NCI-H2227 (cell line): ENCODE results near the gene CCT6A.
"Not testable (repeated sequence)": the region's sequence is repeated elsewhere in the genome, so short reads cannot be mapped to it uniquely, and the experiment has no call there.

Experiments used
- DNase-seq: peaks from one replicate; lab custom pipeline; 2025; ENCODE audit not compliant: unreplicated experiment; lab: John Stamatoyannopoulos, UW

CCT6A gene

DNA sequence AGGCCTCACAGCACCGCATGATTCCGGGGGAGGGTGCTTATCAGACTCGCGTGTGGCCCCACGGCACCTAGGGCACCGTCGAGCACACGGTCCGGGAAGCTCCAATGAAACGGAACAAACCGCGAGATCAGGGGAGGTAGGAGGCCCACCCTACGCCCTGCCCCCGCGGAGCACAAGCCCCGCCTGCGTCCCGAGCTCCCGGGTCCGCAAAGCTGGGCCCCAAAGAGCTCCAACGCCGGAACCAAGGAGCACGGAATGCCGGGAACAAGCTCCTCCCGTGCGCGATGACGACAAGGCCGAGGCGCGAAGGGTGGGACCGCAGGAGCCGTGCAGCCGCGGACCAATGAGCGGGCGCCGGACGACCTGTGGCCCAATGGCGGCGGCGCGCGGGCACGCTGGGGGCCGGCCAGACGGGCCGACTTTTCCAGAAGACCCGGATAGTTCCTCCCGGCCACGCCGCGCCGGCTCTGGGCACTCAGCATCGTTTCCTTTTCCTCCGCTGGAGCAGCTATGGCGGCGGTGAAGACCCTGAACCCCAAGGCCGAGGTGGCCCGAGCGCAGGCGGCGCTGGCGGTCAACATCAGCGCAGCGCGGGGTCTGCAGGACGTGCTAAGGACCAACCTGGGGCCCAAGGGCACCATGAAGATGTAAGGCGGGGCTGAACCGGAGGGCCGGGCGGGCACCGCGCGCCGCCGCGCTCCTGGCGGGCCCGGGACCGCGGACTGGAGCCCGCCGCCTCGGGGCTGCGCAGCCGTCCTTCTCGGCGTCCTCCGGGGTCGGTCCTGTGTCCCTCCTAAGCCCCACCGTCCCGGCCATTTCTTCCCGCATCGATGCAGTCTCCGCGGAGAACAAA lies at the start of gene CCT6A, which contains the start of gene PSPH:
CCT6A (plus strand) TSS at position 427 of the 853 bp plus-strand sequence; CDS start at position 511, 84 bp downstream.
PSPH (minus strand) TSS at position 106 of the 853 bp plus-strand sequence. CDS start 30,232 bp downstream, outside the sequence.
- DNase-seq = peak; percentile 98

- DNase-seq = no peak
Measured at GRCh38 chr7:56003749-56004148, 47.8 kb upstream of the CCT6A start.

- DNase-seq = peak; percentile 5
Measured at GRCh38 chr7:56007167-56007652, 44.4 kb upstream of the CCT6A start.

DNA sequence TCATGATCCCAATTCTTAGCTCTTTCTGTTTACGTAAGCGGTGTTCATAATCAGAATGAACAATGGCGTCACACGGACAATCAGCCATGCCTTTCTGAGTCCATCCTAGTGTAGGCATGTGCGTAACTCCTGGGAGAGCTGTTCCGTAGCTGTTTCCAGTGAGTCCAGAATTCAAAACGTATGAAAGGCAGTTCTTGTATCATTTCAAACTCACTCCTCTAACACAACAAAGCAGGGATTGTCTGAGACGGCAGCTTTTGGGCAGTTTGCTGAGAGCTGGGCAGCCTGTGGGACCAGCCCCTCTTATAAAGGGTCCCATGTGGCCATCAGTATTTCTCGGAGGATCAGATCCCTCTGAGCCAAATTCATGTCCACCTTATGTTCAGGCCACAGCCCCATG lies 43.7 kb upstream of the CCT6A start:
- no peak for DNase-seq

DNA sequence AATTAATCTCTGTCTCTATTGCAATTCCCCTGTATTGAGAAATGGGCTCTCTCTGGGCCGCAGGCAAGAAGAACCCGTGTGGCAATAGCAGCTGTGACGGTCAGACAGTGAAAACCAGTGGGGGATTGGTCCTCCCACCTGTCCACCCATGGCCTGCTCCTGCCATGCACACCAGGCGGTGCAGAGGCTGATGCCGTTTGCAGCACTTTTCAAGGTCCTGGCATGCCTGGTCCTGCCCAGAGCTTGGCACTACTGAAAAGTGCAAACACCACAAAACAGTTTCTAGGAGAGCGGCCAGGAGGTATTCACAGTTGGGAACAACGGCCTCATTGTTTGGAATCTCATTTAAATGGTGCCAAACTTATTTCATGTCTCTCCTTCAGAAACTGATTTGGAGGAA lies 41.9 kb upstream of the CCT6A start:
- DNase-seq = no peak

DNA sequence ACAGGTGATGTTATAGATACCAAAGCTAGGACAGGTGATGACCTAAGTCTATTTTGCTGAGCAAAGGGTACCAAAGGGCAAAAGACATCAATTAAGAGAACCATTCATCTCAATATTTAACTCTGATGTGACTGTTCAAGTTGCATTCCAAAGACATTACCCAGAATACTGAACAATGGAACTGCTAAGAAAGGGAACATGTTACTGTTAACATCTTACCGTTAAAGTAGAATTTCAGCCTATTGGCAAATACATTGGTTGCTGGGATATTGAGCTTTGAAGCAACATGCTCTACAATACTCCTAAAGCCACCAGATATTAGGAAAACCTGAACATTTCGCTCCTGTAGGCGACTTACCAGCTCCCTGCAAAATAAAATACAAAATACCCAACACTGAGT lies 34.5 kb upstream of the CCT6A start:
- DNase-seq = not testable (repeated sequence)

DNA sequence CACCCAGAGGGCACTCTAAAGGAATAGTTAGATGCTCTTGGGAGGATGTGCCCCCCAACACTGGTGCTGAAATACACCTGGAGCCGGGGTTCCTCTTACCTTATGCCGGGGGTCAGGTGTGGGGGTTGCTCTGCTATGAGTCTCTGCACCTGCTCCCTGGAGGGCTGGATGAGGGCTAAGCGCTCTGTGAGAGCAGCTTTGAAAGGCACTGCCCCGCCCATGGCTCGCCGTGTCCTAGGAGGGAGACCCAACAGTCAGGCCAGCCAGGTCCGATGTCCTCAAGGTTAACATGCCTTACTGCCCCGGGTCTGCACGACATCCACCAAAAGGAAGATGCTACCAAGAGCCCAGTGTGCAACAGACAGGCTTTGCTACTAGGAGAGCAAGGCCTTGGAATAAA lies 32.1 kb upstream of the CCT6A start:
- DNase-seq = no peak

- no peak for DNase-seq
Measured at GRCh38 chr7:56023500-56023899, 28.1 kb upstream of the CCT6A start.

DNA sequence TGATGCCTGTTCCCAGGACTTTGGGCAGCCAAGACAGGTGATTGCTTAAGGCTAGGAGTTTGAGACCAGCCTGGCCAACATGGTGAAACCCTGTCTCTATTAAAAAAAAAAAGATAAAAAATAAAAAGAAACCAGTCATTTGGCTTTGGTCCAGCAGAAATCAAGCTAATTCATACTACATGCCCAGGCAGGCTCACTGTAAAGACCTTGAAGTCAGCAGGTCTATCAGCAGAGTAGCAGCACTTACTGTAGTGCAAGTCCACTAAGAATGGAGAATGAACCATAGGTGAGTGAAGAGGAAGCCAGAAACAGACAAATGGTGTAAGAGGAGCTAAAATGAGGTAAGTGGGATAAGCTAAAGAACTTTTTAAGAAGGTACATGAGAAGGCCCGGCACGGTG lies 25.0 kb upstream of the CCT6A start:
- DNase-seq = no peak

- DNase-seq = no peak
Measured at GRCh38 chr7:56028942-56029630, 22.5 kb upstream of the CCT6A start.

GRCh38 chr7:56030340-56030739 lies 21.2 kb upstream of the CCT6A start:
- DNase-seq = no peak

- DNase-seq = not testable (repeated sequence)
Measured at GRCh38 chr7:56031556-56031955, 20.0 kb upstream of the CCT6A start.

- DNase-seq = not testable (repeated sequence)
Measured at GRCh38 chr7:56032578-56032977, 19.0 kb upstream of the CCT6A start.

DNA sequence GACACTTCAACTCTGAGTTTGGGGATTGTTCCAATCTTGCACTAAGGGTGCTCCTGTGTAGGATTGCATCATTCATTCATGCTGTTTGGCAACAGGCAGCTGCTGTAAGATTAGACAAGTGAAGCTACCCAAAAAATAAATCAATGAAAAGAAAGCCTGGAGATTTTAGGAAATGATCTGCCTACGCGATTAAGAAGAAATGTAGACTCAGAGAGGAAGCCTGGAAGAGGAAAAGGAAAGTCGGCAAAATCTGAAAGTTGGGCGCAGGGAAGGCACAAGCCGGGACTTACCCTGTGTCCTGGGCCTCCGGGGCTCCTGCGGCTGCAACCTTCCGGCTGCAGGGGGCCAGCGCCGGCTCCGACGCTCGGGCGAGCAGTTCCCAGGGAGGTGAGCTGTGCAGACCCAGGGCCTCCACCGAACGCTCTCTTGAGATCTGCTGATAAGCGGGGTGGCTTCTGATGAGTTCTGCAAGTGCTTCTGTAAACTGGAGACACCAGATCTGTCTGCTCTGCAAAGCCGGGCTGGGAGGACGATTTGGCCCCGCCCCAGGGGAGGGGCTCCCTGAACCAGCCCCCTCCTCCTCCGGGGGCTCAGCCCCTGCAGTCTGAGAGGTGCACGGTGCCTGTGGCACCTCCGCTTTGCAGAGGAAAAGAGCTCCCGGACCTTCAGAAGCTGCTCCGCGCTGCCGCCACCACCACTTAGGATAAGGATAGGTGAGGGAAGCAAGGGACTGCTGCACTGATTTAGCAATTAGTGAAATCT lies 17.7 kb upstream of the CCT6A start:
- DNase-seq = peak; percentile 88

DNA sequence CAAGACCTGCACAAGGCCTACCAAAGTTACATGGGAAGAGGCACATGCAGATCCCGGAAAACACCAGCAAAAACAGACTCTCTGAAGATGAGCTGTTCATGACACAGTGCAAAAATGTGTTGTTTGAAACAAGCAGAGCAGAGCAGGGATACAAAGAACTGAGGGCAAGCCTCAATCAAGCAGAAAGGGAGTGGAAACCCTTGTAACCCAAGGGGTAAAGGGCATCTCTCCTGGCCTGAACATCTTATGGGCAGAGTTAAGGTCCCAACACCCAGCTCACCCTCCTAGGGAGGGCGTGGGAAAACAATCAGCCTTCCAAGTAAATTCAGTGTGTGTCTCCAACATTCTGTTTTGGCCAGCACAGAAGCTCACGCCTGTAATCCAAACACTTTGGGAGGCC lies 10.8 kb upstream of the CCT6A start:
- DNase-seq = no peak

DNA sequence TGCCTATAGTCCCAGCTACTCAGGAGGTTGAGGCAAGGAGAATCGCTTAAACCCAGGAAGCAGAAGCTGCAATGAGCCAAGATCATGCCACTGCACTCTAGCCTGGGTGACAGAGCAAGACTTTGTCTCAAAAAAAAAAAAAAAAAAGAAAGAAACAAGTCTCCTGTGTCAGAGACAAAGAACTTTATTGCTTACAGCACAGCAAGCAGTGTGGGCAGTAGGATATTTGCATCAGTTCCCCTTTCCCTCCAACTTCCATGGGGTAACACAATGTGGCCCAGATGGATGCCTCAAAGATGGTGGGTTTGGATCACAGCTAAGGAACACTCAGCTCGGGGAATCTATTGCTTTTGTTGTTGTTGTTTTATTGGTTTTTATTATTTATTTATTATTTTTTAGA lies 5.8 kb upstream of the CCT6A start:
- not testable (repeated sequence) for DNase-seq

DNA sequence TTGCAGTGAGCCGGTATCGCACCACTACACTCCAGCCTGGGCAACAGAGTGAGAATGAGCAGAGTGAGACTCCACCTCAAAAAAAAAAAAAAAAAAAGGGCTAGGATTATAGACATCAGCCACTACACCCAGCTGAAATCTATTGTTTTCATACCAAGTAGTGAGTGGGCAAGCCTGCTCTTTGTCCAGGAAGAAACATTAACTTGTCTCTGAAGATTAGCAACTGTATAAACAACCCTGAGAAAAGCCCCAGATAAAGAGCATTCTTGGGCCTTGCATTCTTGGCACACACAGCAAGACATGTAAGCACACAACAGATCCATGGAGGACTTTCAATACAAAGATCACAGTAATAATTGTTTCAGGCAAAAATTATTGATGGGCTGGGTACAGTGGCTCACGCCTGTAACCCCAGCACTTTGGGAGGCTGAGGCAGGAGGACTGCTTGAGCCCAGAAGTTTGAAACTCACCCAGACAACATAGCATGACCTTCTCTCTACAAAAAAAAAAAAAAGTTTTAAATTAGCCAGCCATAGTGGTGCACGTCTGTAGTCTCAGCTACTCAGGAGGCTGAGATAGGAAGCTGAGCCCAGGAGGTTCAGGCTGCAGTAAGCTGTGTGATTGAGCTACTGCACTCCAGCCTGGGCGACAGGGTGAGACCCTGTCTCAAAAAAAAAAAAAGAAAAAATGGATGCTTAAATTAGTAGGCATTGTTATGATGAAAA lies 4.7 kb upstream of the CCT6A start:
- no peak for DNase-seq

DNA sequence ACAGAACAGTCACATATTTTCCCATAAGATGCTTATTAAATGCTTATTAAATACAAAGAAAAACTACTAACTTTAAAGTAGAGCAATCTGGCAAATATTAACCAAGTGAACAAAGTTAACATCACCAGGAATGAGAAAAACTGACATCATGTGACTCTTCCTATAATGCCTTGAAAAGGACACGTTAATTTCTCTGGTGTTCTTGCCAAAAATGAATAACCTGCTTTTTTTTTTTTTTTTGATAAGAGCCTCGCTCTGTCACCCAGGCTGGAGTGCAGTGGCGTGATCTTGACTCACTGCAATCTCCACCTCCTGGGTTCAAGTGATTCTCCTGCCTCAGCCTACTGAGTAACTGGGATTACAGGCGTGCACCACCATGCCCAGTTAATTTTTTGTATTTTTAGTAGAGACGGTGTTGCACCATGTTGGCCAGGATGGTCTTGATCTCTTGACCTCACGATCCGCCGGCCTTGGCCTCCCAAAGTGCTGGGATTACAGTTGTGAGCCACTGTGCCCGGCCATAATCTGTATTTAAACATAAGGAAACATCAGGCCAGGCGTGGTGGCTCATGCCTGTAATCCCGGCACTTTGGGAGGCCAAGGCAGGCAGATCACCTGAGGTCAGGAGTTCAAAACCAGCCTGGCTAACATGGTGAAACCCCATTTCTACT lies 4.0 kb upstream of the CCT6A start:
- not testable (repeated sequence) for DNase-seq

DNA sequence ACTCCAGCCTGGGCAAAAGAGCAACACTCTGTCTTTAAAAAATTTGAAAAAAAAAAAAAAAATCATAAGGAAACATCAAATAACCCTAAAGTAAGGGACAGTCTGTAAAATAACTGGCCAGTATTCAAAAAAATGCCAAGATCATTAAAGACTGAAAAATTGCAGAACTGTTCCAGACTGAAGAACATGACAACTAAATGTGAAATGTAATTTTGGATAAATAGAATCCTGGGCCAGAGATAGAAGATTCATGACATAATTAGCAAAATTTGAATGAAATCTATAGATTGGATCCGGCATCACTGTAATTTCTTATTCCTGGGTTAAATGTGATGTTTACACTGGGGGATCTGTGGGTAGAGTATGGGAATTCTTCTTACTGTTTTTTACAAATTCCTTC lies 3.3 kb upstream of the CCT6A start:
- DNase-seq = no peak

- DNase-seq = peak; percentile 32
Measured at GRCh38 chr7:56048763-56049162, 2.8 kb upstream of the CCT6A start.
